Inferior parietal cortex (tissue), 1 donor: ENCODE results near the gene EGFR.

Source experiments
- DNase-seq: peaks from one replicate; pipeline ENCODE4 v3.0.0-alpha.2; 2016; ENCODE audit errors: extremely low spot score

Gene EGFR

DNA sequence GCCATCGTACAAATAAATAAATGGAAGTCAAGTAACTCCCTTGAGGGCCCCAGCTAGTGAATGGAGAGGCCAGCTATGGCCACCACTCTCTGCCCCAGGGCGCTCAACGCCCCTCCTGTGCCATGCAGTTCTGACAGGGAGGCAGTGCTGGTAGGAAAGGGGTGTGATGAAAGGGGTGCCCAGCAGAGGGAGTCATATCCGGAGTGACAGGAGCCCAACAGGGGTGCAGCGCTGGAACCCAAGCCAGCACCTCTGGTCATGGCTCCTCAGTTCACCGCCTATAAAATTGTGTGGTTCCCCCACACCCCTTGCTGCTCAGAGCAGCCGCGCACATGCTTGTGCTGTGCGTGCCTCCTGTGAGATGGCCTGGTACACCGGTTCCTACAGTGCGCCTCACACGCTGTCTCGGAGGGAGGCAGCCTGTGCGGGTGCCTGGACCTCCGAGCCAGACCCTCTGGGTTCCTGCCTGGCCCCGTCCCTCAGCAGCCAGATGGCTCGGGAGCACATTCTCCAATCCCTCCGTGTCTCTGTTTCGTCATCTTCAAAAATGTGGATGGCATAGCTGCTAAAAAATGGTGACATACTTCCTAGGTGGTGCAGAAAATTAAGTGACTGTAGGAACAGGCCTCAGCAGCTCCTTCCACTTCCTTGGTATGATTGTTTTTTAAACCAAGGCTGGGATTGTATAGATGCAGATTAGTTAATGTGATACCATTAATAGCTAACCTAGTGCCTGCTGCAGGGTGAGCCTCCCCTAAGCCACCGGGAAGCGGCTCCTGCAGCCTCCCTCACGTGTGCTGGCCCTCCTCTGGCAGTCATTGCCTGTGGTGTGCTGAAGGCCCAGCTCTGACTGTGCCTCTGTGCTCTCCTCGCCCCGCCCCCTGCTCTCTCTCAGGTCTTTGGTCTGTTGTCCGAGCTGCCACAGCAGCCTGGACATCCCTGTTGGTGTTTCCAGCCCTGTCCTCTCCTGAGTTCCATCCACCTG lies 125.8 kb downstream of the EGFR start:
- DNase-seq: no peak

DNA sequence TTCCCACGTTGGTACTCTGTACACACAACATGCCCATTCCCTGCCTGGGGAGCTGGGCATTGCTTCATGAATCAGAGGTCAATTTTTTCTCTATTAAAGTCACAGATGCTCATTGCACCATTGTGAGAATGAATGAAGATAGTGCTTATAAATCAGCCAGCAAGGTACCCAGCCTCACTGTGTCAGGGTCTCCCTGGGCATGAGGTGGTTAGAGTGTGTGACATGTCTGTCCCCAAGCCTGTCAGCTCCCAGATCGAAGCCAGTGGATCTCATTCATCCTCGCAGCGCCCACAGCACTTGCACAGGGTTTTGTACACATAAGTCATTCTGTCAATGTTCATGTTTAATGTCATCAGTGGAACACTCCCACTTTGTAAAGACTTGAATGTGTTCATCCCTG lies 126.8 kb downstream of the EGFR start:
- DNase-seq: no peak

DNA sequence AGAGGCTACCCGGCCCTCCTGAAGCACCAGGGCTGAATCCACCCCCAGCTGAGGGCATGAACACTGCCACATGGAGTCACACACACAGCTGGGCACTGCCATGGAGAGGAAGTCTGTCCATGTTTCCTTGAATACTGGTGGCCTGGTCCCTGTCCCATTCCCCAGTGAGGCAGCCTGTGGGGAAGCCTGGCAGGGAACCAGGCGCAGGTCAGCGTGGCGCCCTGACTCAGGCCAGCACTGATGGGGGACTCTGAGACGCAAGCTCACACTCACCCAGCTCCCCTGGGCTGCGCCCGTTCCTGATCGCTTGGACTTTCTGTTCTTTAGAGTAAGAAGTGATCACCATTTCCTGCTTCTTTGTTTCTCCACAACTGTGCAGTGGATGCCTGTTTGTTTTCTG lies 128.3 kb downstream of the EGFR start:
- no peak for DNase-seq

DNA sequence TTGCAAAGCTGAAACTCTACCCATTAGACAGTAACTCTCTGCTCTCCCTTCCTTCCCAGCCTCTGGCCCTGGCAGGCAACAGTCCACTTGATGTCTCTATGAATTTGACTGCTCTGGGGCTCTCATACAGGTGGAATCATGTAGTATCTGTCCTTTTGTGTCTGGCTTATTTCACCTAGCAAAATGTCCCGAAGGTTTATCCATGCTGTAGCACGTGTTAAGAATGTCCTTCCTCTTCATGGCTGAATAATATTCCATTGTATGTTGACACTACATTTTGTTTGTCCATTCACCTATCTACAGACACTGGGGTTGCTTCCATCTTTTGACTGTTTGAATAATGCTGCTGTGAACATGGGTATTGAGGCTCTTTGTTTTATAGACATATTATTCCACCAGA lies 128.9 kb downstream of the EGFR start:
- DNase-seq: no peak

DNA sequence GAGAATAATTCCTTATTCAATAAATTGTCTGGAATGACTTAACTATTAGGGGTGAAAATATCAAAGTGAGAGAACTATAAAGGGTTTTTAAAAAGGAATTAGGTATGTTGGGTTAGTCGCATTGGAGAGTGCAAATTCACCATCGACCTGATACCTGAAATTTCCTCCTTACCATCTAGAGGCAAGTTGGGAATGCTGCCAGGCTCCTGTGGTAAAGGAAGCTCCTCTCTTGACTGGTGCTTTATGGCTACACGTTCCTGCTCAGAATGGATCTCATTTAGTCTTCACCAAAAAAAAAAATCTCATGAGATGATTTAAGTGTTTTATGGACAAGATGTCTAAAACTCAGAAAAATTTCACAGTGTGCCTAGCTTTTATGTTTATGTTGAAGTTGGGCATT lies 129.8 kb downstream of the EGFR start:
- DNase-seq: no peak

DNA sequence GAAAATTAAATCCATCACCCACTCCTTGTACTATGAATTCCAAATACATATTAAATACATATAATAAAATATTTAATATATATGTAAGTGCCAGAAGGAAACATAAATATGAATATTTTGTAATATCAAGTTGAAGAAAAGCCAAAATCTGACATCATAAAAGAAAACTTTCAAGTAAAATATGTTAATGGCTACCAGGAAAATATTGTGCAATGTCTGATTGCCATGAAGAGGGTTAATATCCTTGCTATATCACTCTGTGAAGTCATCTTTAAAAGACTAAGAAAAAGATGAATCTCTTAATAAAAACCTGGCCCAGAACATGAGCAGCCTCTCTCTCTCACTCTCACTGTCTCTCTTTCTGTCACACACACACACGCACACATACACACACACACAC lies 130.2 kb downstream of the EGFR start:
- DNase-seq: no peak

DNA sequence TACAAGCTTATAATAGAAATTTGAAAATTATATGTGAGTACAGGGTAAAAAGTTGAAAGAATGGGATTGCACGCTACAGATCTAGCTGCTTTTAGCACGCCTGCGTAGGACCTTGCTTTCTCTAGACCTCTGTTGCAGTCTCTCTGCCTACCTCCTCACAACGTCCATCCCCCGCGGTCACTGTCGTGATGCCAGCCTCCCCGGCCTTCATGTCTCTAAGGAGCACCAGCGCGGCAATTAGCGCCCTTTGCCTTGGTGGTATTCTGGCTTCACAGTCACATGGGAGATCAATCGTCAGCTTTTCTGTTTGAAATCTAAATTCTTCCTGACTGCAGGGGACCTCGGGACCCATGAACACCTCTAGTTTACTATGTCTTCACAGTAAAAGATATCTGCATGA lies 131.3 kb downstream of the EGFR start:
- no peak for DNase-seq

DNA sequence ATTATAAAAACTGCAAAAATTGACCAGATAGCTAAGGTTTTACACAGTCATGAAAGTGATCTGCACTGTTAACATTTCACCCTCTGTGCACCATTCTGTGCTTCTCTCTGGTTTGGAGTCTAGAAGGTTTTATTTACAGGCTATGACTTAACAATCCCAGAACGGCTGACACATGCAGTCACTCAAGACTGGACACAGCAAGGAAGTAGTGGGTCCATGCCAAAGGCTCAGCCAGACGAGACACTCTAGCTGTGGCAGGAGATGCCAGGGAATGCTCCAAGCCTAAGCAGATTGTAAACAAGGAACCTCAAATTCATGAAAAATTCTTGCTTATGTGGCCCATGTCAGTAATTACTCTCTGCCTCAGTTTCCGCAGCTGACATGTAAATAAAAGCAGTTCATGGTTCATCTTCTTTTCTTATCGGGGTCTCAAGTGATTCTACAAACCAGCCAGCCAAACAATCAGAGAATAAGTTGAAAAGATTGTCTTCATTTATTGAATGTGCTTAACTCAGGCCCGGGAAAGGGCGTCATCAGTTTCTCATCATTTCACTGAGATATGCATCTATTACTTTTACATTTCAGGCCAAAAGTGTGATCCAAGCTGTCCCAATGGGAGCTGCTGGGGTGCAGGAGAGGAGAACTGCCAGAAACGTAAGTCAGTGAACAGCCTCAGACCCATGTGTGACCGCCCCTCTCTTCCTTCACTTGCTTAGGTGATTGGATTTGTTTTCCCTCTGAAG lies 132.1 kb downstream of the EGFR start:
- DNase-seq: no peak

DNA sequence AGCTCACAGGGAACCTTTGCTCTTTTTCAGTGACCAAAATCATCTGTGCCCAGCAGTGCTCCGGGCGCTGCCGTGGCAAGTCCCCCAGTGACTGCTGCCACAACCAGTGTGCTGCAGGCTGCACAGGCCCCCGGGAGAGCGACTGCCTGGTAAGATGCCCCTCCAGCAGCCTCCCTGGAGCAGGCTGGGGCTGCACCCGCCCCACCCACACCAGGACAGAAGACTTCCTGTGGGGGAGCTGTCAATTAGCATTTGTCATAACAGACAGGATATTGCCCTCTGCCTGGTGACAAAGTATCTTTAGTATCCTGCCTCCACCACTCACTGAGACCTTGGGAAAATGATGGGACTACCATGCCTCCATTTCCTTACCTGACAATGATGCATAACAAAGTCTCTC lies 133.7 kb downstream of the EGFR start:
- DNase-seq: no peak

DNA sequence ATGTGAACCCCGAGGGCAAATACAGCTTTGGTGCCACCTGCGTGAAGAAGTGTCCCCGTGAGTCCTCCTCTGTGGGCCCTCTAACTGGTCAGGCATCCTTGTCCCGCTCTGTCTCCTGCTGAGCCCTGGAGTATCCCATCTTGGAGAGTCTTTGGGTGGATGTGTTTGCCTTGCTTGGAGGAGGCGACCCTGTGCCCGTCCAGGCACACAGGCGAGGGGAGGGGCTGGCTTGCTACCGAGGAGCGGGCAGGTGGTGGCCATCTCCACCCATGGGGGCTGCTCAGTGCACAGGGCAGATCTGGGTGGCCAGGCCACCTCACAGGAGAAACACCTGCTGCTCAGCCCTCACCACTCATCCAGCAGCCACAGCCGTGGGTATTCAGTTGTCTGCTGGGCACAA lies 135.3 kb downstream of the EGFR start:
- DNase-seq: no peak

DNA sequence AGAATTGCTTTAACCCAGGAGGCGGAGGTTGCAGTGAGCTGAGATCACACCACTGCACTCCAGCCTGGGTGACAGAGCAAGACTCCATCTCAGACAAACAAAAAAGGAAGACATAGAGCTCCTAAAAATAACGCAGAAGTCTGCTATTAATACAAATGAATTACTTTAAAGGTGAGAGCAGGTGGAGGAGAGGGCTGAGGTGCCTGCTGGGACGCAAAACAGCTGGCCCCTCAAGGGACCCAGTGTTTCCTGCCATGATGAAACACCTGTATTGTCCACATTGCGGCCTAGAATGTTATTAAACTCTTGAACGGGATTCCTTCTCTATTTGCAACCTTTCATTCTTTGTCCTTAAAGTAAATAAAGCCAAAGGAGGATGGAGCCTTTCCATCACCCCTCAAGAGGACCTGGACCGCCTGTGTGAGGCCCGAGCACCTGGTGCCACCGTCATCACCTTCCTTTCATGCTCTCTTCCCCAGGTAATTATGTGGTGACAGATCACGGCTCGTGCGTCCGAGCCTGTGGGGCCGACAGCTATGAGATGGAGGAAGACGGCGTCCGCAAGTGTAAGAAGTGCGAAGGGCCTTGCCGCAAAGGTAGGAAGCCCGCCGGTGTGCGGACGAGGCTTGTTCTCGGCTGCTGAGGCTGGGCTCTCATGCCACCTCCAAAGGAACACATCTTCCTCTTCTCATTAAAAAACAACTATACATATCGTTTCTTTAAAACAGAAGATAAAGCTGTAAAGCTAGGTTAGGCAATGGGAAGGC lies 136.7 kb downstream of the EGFR start:
- no peak for DNase-seq

DNA sequence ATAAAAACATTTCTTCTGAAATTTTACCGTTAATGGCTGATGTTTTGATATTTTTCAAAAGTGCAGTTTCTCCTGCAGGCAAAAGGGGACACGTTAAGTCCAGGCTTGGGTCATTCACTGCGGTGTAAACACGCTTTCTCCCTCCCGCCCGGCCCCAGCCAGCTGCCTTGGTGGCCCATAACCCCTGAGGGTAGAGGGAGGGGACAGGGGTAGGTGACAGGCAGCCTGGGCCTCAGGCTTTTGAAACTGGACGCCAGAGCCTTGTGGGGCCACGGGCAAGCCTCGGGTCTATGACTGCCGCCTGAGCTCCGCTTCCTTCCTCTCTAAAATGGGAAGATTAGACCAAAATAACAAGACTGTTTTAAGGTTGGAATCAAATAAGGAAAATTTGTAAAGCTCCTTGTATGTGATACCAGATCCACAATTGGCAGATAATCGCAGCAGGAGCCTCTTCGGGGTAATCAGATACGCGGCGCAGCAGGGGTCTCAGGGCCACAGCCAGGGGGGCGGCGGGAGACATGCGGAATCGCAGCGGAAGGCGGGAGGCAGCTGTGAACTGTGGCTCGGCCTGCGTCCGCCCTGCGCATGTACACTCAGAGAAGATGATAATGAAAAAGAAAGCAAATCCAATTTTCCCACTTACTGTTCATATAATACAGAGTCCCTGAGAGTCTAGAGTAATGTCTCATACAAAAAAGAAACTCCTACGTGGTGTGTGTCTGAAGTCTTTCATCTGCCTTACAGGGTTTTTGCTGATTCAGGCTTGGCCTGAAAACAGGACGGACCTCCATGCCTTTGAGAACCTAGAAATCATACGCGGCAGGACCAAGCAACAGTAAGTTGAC lies 138.3 kb downstream of the EGFR start:
- DNase-seq: no peak

DNA sequence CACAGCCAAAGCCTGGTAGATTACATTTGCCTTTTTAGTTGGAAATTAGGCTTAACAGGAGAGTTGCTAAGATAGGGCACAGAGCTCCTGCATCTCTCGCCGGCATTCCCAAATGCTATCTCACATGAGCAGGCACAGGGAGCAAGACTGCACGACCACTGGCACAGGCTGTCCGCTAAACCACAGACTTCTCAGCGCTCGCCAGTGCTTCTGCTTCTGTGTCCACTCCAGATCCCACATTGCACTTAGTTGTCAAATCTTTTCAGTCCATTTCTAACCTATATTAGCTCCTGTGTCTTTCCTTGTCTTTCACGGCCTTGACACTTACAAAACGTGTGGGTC lies 138.9 kb downstream of the EGFR start:
- DNase-seq: no peak

DNA sequence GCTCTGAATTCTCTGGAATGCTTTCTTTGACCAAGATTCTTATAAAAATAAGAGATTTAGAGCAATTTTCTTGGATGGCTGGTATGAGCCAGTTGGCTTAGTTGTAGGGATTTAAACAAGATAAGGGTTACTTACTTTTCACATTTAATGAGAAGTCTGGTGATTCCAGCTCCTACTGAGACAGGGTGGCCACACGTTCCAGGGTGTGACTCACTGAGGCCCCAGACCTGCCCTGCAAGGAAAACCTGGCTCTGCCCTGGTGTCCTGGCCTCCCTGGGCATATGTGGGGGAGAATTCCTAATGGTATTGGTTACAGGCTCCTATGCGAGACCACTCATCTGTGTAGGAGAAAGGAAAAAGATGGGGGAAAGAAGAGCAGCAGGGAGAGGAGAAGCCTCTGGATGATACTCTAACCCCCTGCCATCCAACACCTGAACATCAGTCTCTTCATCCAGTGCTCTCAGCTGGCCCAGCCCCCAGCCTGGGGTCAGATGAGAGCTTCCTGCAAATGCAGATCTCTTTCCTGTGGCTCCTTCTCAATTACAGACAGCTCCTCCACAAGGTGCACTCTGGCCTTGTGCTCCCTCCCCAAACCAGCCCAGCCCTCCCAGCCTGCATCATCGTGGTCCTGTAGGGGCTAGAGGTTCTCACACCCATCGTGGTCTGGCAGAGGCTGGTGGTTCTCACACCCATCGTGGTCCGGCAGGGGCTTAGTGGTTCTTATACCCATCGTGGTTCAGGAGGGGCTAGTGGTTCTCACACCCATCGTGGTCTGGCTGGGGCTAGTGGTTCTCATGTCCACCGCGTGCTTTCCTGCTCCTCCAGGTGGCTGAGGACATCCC lies 139.9 kb downstream of the EGFR start:
- no peak for DNase-seq

DNA sequence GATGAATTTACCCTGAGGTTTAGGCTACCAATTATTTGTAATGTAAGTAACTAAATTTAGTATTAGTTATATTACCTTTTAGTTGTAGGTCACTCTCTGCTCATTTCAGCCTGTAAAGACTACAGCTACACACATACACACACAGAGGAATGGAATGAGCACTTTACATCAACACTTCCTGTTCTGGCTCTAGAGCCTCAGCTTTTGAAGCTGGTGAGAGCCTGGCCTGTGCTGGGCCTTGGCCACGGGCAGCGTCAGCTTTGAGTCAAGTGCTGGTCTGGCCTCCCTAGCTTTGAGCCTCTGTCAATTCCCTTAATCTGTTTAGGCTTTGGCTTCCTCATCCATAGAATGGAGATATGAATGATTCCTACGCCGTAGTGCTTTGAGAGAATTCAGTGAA lies 141.7 kb downstream of the EGFR start:
- no peak for DNase-seq

DNA sequence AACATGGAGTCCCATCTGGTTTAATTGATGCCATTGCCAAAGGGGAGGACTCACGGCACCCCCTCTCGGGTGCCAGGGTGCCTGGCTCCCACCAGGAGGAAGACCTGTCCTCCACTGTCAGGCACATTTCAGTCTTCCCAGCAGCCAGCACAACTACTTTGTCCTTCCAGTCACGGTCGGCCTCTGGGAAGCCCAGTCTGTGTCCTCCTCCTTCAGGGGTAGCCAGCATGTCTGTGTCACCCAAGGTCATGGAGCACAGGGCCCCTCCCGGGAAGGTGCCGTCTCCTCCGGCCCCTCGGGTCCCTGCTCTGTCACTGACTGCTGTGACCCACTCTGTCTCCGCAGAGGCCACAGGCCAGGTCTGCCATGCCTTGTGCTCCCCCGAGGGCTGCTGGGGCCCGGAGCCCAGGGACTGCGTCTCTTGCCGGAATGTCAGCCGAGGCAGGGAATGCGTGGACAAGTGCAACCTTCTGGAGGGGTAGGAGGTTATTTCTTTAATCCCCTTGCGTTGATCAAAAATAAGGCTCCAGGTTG lies 142.4 kb downstream of the EGFR start:
- DNase-seq: no peak

DNA sequence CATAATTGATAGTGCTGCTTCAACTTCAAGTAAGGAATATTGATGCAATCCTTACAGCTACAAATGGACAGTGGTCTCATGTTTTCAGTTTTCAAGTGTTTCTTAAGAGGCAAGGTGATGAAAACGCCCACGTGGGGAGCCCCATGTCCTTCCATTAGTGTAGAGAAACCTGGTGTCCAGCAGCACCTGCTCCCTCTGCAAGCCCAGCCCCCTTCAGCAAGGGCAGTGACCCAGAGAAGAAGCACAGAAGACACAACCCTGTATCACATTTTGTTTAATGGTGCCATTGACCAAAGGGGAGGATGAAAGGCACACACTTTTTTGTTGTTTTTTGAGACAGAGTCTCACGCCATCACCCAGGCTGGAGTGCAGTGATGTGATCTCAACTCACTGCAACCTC lies 143.7 kb downstream of the EGFR start:
- DNase-seq: no peak

DNA sequence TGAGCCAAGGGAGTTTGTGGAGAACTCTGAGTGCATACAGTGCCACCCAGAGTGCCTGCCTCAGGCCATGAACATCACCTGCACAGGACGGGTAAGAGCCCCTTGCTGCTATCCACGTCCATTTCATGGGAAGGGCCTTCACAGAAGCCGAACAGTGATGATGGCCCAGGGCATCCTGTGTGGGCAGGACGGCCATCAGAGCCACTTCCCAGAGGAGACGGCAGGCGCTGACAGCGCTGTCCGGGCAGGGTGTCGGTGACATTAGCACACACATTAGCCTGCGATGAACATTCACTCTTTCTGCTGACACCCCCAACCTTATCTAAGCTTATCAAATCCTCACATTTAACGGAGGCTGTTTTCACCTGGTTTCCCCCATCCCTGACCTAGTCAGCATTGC lies 144.9 kb downstream of the EGFR start:
- DNase-seq: no peak

DNA sequence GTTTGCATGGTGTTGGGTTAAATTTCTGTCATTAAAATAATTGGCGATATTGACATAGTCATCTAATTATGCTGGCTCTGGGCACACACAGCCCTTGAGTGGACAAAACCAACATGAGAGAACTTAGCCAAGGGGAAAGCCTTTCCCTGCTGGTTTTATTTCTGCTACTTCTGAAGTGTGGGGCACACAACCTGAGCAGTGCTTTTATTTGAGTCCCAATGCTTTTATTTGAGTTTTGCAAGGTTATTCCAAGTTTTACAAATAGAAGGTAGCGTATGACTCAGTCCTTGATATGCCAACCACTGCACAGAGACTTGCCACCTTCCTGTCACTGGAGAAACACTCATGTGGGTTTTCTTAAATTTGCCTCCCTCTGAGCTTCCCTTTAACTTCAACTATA lies 145.7 kb downstream of the EGFR start:
- no peak for DNase-seq

DNA sequence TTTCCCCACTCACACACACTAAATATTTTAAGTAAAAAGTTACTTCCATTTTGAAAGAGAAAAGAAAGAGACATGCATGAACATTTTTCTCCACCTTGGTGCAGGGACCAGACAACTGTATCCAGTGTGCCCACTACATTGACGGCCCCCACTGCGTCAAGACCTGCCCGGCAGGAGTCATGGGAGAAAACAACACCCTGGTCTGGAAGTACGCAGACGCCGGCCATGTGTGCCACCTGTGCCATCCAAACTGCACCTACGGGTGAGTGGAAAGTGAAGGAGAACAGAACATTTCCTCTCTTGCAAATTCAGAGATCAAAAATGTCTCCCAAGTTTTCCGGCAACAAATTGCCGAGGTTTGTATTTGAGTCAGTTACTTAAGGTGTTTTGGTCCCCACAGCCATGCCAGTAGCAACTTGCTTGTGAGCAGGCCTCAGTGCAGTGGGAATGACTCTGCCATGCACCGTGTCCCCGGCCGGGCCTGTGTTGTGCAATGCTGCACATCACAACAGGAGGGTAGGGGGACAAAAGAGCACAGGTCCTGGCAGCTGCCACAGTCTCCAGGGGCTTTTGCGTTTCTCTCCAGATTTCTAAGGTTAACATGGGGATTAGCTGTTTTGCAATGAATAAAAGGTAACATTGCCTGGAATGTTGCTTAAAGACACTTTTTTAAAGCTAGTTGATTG lies 146.5 kb downstream of the EGFR start:
- no peak for DNase-seq
